Mesodermal cell (in vitro differentiated cells): ENCODE results near the gene ARHGAP15.

Experiments
- H3K27ac ChIP-seq: 2 replicates; pipeline ENCODE4 v1.7.0; 2013; ENCODE audit warnings: mild to moderate bottlenecking, low read depth, low read length, moderate library complexity; ENCODE audit not compliant: severe bottlenecking
- H3K36me3 ChIP-seq: 2 replicates; pipeline ENCODE4 v1.7.1; 2013; ENCODE audit warnings: mild to moderate bottlenecking, low read length, moderate library complexity; ENCODE audit not compliant: control insufficient read depth, insufficient read depth
- H3K4me1 ChIP-seq: one replicate; pipeline ENCODE4 v1.7.1; 2013; ENCODE audit warnings: mild to moderate bottlenecking, low read length; ENCODE audit not compliant: insufficient read depth, control insufficient read depth, poor library complexity, severe bottlenecking
- H3K4me3 ChIP-seq: 2 replicates; pipeline ENCODE4 v1.7.0; 2013; ENCODE audit warnings: low read length, control low read depth, mild to moderate bottlenecking; ENCODE audit not compliant: insufficient read depth, poor library complexity, severe bottlenecking; ENCODE audit errors: extremely low read depth
- H3K9me3 ChIP-seq: 2 replicates; pipeline ENCODE4 v1.7.1; 2013; ENCODE audit warnings: mild to moderate bottlenecking, low read length, moderate library complexity; ENCODE audit not compliant: control insufficient read depth
- WGBS, 2 experiments: methylation state at CpG; one replicate each; pipeline ENCODE4 v1.1.5; 2013; ENCODE audit warnings: missing lambda C conversion rate in 2 of 2; ENCODE audit not compliant: insufficient coverage in 2 of 2; 5-methylcytosine and 5-hydroxymethylcytosine counted together

The ARHGAP15 gene

DNA sequence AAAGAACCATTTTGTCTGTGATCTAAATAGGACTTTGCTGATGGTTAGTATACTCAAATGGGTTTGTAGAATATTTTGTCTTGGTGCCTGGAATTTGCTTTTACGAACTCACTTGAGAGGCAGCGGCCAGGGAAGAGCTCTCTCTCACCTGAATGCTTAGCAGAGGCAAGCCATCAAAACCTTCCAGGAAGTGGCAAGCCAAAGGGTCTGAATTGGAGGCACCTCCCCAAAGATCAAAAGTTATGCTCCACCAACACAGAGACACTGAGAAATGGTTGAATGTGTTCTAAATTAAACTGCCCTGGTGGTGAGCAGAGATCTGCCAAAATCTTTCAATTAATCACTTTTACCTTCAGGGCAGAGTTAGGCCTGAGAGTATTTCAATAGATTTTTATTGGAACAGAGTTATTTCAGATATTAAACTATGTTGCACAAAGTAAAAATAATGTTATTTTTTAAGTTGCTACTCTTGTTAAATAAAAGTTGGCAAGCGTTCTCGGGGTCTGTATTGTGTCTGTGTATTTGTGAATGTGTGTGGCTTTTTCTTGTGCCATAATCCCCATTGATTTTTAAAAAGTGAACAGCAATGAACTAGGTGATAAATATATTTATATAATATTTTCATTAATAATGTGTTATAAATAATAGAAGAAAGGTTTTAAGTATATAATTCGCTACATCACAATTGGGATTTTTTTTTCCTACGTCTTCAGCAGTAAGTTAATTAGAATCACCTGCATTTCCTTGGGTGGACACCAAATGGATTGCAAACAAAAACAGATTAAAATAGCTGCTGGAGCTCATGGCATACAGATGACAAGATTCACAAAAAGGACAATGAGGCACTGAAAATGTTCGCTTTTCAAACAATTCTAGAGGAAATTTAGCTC is 416.1 kb downstream of the ARHGAP15 start:
- Histone ChIP-seq H3K4me1 (no peaks in the 10 kb centered on the region), H3K9me3 (no peaks in the 10 kb centered on the region), H3K36me3 (no peaks in the 10 kb centered on the region), H3K4me3 (no peak overlapping the region), H3K27ac (no peak overlapping the region)
- WGBS, 2 experiments: 87 to 96% methylated on average over 2 to 5 of the region's 7 CpGs

- WGBS, 2 experiments: 83 to 84% methylated on average over 2 of the region's 4 CpGs
- no peaks in the 10 kb centered on the region for H3K4me1 ChIP-seq
- no peak overlapping the region for H3K4me3 ChIP-seq
- H3K9me3 ChIP-seq: no peaks in the 10 kb centered on the region
- no peak overlapping the region for H3K27ac ChIP-seq
- no peaks in the 10 kb centered on the region for H3K36me3 ChIP-seq
These were observed 416.7 kb downstream of the ARHGAP15 start for GRCh38 chr2:143545949-143546255.

- Histone ChIP-seq H3K9me3 (no peaks in the 10 kb centered on the region), H3K27ac (no peak overlapping the region), H3K4me3 (no peak overlapping the region), H3K4me1 (no peaks in the 10 kb centered on the region), H3K36me3 (no peaks in the 10 kb centered on the region)
- no CpG with 5 or more reads among the region's 2 CpGs for WGBS, 2 experiments
These were observed 418.8 kb downstream of the ARHGAP15 start for GRCh38 chr2:143548032-143548431.

GRCh38 chr2:143550500-143550899 is 421.3 kb downstream of the ARHGAP15 start:
- no peaks in the 10 kb centered on the region for H3K9me3 ChIP-seq
- 80% methylated on average over 1 of the region's 2 CpGs; no CpG with 5 or more reads in 1 of the 2 experiments for WGBS, 2 experiments
- H3K4me3 ChIP-seq: no peak overlapping the region
- H3K27ac ChIP-seq: no peak overlapping the region
- H3K36me3 ChIP-seq: no peaks in the 10 kb centered on the region
- H3K4me1 ChIP-seq: no peaks in the 10 kb centered on the region

DNA sequence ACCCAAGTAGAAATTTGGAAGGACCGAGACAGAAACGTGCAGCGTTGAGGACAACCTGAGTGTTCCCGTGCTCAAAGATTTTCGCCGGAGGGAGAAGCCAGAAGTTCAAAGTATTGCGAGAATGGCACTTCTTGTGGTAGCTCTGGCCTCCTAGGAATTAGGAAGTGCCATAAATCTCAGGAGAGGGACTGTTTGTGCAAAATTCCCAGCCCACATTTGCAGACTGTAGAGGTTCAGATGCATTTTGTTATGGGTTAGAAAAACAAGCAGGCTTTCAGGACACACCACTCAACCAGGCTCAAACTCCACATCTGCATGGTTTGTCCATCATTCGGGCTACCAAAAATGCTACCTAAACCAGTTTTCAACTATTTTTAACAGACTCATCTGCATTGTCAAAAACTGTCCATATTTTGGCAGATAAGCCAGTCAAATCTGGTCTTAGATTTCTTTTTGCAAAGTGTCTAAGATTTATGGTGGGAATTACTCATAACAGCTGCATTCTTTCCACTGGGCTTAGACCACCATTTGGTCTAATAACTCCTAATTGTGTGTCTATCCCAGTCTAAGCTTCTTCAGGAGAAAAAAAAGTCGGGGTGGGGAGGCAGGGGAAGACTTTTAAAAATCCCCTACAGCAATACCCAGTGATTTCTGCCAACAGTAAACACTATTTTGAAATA is 422.9 kb downstream of the ARHGAP15 start:
- no peaks in the 10 kb centered on the region for H3K4me1 ChIP-seq
- WGBS, 2 experiments: 94 to 95% methylated on average over 7 to 8 of the region's 9 CpGs
- no peak overlapping the region for H3K4me3 ChIP-seq
- no peaks in the 10 kb centered on the region for H3K9me3 ChIP-seq
- no peak overlapping the region for H3K27ac ChIP-seq
- H3K36me3 ChIP-seq: no peaks in the 10 kb centered on the region

- Histone ChIP-seq H3K27ac (no peak overlapping the region), H3K4me1 (no peaks in the 10 kb centered on the region), H3K36me3 (no peaks in the 10 kb centered on the region), H3K9me3 (no peaks in the 10 kb centered on the region), H3K4me3 (no peak overlapping the region)
- no CpG with 5 or more reads among the region's 3 CpGs for WGBS, 2 experiments
These were observed 424.0 kb downstream of the ARHGAP15 start for GRCh38 chr2:143553261-143553660.

DNA sequence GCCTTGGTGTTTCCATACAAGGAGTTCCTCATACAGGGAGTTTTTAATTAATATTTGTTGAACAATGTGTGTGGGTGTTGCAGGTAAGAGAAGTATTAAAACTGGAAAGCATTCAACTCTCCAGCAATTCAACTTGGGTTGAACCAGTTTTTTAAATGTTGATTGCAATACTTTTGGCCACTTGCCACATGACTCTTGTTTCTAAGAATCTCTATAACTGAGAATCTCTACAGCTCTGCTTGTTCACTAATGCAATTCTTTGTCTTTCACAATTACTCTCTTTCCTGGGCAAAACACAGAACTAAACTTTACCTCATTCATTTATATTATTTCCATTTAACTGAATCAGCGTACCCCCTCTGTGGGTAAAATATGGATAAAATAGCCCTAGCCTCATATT is 429.4 kb downstream of the ARHGAP15 start:
- Histone ChIP-seq H3K36me3 (no peaks in the 10 kb centered on the region), H3K9me3 (no peaks in the 10 kb centered on the region), H3K4me1 (no peaks in the 10 kb centered on the region), H3K4me3 (no peak overlapping the region), H3K27ac (no peak overlapping the region)
- WGBS, 2 experiments: 100% methylated on average over 1 of the region's 1 CpG; no CpG with 5 or more reads in 1 of the 2 experiments

DNA sequence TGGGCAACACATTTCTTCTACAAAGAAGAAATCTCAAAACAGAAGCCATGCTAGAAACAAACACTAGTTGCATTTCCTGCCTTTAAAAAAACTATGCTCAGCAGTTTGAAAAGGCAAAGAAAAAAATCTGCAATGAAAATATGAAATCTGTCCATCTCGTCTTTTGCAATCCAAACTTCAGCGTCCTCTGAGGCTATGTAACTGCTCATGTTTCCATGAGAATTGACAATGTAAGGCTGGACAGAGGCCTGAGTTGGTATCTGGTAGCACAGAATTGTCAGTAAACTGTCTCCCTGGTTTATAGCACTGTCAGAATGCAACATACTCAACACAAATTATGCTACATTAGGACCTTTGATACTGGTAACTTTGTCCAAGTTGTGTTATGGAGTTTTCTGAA is 429.9 kb downstream of the ARHGAP15 start:
- Histone ChIP-seq H3K4me3 (no peak overlapping the region), H3K27ac (no peak overlapping the region), H3K9me3 (no peaks in the 10 kb centered on the region), H3K4me1 (no peaks in the 10 kb centered on the region), H3K36me3 (no peaks in the 10 kb centered on the region)
- WGBS, 2 experiments: 88% methylated on average over 2 of the region's 2 CpGs; no CpG with 5 or more reads in 1 of the 2 experiments

DNA sequence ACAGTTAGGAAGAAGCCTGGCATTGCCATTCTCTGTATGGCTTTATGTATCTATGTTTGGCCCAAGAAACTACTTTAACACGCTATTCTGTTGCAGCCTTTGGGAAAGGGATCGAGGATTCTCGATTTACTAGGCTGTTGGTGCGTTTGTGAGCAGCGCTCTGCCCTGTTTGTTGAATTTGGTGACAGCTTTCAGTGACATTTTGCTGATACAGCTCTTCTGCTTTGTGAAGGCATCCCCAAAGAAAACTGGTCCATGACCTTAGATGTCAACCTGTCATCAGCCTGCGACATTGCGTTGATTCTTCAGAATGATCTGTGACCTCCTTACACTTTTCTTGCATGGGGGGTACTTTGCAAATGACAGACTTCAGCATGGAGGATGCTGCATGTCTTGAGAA is 431.5 kb downstream of the ARHGAP15 start:
- 89 to 91% methylated on average over 7 of the region's 7 CpGs for WGBS, 2 experiments
- H3K9me3 ChIP-seq: no peaks in the 10 kb centered on the region
- H3K4me3 ChIP-seq: no peak overlapping the region
- H3K4me1 ChIP-seq: no peaks in the 10 kb centered on the region
- no peaks in the 10 kb centered on the region for H3K36me3 ChIP-seq
- no peak overlapping the region for H3K27ac ChIP-seq

DNA sequence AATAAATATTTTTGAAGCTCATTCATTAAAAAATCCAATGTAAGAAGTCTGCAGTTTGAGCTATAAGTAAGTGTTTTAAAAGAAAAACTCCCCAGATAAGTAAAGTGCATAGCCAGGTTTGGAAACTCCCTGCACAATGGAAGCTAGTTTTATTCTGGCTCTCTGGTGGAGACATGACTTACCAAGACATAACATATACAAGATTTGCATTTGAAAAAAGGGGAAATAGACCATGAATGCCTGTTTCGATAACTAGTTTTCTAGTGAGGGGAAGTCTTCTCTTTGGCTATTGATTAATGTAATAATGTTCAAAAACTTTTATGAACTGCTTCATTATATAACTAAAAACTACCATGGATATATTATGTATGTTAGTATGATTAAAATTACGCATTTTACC is 435.2 kb downstream of the ARHGAP15 start:
- no CpG with 5 or more reads among the region's 2 CpGs for WGBS, 2 experiments
- H3K27ac ChIP-seq: no peak overlapping the region
- no peaks in the 10 kb centered on the region for H3K36me3 ChIP-seq
- no peak overlapping the region for H3K4me3 ChIP-seq
- H3K9me3 ChIP-seq: no peaks in the 10 kb centered on the region
- H3K4me1 ChIP-seq: no peaks in the 10 kb centered on the region

- Histone ChIP-seq H3K4me3 (no peak overlapping the region), H3K9me3 (no peaks in the 10 kb centered on the region), H3K36me3 (no peaks in the 10 kb centered on the region), H3K27ac (no peak overlapping the region), H3K4me1 (no peaks in the 10 kb centered on the region)
- 67% methylated on average over 1 of the region's 1 CpG; no CpG with 5 or more reads in 1 of the 2 experiments for WGBS, 2 experiments
These were observed 442.5 kb downstream of the ARHGAP15 start for GRCh38 chr2:143571747-143572146.
